ENCODE data around the gene FBXO47. TPM values are rescaled to one million over a fixed set of nuclear protein-coding genes. Genes with fewer than 3 reads are reported as not detected.
"Not testable (repeated sequence)": the region's sequence is repeated elsewhere in the genome, so short reads cannot be mapped to it uniquely, and the experiment has no call there.

The FBXO47 gene
- total RNA-seq, 2 donors from 2014 or later: not detected

- intact Hi-C loops (cut with DNase I, micrococcal nuclease); ATAC-seq; DNase-seq: not testable (repeated sequence)
Observed at GRCh38 chr17:38933962-38934361, 33.2 kb downstream of the FBXO47 start.

DNA sequence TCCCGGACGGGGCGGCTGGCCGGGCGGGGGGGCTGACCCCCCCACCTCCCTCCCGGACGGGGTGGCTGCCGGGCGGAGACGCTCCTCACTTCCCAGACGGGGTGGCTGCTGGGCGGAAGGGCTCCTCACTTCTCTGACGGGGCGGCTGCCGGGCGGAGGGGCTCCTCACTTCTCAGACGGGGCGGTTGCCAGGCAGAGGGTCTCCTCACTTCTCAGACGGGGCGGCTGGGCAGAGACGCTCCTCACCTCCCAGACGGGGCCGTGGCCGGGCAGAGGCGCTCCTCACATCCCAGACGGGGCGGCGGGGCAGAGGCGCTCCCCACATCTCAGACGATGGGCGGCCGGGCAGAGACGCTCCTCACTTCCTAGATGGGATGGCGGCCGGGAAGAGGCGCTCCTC, 36.4 kb downstream of the FBXO47 start:
- ATAC-seq; DNase-seq; intact Hi-C loops (cut with DNase I, micrococcal nuclease): not testable (repeated sequence)

DNA sequence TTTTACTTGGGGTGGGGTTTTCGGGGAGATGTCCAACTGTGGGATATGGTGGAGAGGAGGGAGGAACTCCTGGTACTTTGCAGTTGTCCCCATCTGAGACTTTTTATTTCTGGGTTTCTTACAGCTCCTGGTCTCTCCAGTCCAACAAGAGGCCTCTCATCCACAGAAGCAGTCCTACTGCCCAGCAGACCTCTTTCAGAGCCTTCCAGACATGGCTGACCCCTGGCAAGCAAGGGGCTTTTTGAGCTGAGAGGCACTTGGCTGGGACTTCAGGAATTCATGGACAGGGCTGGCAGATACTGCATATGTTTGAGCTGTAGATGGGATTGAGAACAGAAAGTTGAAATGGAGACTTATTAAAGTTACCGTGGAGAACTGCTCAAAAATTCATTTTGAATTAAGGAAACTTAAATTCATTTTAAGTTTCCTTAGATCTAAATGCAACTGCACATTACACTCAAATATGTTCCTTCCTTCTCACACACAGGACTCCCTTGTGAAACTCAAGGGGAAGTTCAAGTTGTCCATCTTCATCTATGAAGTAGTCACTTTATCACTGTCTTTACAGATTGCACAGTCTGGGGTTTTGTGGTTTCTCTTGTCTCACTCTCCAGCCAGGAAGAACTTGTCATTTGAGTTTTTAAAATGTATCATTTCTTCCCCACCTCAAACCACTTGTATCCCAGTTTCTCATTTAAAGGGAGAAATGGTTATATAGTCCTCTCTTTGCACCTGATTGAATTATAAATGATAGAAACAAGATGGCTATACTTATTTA, 40.7 kb downstream of the FBXO47 start:
- ATAC-seq (no peak), DNase-seq (no peak)
- intact Hi-C loops (cut with DNase I, micrococcal nuclease): no loop called here

GRCh38 chr17:38925263-38925995, 41.8 kb downstream of the FBXO47 start, which contains the start of gene LASP1NB:
TSS of gene LASP1NB (plus strand) at chr17:38925614.
- intact Hi-C loops (cut with DNase I, micrococcal nuclease): no loop called here
- ATAC-seq (no peak), DNase-seq (no peak)

- ATAC-seq (peak; percentile 56), DNase-seq (peak; percentile 67 to 80)
- intact Hi-C loops (cut with DNase I, micrococcal nuclease): no loop called here
Observed at GRCh38 chr17:38922538-38923297, 44.5 kb downstream of the FBXO47 start.

DNA sequence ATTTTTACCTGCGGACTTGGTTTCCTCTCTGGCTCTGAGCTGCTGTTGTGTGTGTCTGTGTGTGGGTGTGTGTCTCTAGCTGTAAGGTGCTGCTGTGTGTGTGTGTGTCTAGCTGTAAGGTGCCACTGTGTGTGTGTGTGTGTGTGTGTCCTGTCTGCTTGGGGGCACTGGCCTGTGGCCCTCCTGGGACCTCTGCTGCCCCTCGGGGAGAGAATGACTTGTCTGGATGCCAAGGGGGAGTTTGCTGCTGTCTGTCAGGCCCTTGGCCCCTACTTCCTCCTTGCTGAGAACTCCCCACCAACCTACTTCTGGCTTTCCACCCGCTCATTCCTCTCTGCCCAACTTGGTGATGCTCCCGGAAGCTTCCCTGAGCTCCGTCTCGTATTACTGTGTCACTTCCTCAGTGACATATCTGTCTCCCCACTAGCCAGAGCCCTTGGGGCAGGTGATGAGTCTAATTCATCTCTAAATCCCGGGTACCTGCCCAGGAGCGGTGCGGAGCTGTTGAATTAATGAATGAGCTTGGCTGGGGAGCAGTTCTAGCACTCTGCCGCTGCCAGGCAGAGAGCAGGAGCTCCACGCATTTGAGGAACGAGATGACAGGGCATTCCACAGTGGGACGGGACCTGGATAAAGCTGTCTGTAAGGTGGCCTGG, 45.3 kb downstream of the FBXO47 start:
- intact Hi-C loops (cut with DNase I, micrococcal nuclease): no loop called here
- no peak for DNase-seq
- ATAC-seq: peak; percentile 6

DNA sequence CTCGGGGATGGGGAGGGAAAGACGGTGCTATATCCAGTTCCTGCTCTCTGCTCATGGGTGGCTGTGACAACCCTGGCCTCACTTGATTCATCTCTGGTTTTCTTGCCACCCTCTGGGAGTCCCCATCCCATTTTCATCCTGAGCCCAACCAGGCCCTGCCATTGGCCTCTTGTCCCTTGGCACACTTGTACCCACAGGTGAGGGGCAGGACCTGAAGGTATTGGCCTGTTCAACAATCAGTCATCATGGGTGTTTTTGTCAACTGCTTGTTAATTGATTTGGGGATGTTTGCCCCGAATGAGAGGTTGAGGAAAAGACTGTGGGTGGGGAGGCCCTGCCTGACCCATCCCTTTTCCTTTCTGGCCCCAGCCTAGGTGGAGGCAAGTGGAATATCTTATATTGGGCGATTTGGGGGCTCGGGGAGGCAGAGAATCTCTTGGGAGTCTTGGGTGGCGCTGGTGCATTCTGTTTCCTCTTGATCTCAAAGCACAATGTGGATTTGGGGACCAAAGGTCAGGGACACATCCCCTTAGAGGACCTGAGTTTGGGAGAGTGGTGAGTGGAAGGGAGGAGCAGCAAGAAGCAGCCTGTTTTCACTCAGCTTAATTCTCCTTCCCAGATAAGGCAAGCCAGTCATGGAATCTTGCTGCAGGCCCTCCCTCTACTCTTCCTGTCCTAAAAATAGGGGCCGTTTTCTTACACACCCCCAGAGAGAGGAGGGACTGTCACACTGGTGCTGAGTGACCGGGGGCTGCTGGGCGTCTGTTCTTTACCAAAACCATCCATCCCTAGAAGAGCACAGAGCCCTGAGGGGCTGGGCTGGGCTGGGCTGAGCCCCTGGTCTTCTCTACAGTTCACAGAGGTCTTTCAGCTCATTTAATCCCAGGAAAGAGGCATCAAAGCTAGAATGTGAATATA, 46.6 kb downstream of the FBXO47 start:
- intact Hi-C loops (cut with DNase I, micrococcal nuclease): no loop called here
- ATAC-seq (no peak), DNase-seq (no peak)

DNA sequence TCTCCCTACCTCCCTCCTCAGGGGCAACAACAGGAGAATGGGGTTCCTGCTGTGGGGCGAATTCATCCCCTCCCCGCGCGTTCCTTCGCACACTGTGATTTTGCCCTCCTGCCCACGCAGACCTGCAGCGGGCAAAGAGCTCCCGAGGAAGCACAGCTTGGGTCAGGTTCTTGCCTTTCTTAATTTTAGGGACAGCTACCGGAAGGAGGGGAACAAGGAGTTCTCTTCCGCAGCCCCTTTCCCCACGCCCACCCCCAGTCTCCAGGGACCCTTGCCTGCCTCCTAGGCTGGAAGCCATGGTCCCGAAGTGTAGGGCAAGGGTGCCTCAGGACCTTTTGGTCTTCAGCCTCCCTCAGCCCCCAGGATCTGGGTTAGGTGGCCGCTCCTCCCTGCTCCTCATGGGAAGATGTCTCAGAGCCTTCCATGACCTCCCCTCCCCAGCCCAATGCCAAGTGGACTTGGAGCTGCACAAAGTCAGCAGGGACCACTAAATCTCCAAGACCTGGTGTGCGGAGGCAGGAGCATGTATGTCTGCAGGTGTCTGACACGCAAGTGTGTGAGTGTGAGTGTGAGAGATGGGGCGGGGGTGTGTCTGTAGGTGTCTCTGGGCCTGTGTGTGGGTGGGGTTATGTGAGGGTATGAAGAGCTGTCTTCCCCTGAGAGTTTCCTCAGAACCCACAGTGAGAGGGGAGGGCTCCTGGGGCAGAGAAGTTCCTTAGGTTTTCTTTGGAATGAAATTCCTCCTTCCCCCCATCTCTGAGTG, 47.7 kb downstream of the FBXO47 start:
- intact Hi-C loops (cut with DNase I, micrococcal nuclease): no loop called here
- no peak for DNase-seq
- ATAC-seq: no peak

GRCh38 chr17:38918916-38919315, 48.3 kb downstream of the FBXO47 start:
- no peak for ATAC-seq
- no peak for DNase-seq
- intact Hi-C loops (cut with DNase I, micrococcal nuclease): no loop called here

DNA sequence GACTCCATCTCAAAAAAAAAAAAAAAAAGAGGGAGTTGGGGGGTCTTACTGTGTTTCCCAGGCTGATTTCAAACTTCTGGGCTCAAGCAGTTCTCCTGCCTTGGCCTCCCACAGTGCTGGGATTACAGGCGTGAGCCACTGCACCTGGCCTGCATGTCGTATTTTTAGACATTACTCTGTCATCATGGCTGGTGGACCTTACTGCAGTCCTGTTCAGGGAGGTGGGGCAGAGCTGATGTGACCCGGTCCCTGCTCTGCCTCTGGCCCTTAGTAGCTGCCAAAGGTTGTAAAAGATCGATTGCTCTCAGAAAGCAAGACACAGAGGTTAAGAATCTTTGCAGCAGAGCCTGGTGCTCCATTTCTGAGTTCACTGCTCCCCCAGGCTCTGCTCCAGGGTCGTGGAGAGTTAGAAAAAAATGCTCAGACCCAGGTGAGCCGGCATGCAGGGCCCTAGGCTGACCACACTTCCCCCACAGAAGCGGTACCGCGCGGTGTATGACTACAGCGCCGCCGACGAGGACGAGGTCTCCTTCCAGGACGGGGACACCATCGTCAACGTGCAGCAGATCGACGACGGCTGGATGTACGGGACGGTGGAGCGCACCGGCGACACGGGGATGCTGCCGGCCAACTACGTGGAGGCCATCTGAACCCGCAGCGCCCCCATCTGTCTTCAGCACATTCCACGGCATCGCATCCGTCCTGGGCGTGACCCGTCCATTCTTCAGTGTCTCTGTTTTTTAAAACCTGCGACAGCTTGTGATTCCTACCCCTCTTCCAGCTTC, 48.9 kb downstream of the FBXO47 start:
- DNase-seq (no peak), ATAC-seq (no peak)
- intact Hi-C loops (cut with DNase I, micrococcal nuclease): no loop called here

DNA sequence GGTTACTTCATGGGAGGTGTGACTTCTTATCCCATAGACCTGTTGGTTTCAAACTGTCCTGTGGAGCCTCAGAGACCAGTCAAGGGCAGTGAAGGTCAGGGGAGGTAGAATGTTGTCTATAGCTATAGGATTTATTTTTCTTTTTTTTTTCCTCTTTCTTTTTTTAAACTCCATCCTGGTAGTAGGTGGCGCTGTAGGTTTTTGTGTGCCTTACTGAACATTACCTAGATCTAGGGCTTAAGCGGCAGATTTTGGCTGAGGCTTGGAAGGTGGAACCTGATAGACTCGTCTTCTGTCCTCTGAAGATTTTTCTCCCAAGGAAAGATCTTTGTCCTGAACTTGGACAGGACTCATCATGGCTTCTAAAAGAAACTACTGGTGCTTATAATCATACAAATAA, 49.9 kb downstream of the FBXO47 start:
- no peak for DNase-seq
- no peak for ATAC-seq
- intact Hi-C loops (cut with DNase I, micrococcal nuclease): no loop called here

- DNase-seq (no peak), ATAC-seq (no peak)
- intact Hi-C loops (cut with DNase I, micrococcal nuclease): no loop called here
Observed at GRCh38 chr17:38916771-38917170, 50.4 kb downstream of the FBXO47 start.

DNA sequence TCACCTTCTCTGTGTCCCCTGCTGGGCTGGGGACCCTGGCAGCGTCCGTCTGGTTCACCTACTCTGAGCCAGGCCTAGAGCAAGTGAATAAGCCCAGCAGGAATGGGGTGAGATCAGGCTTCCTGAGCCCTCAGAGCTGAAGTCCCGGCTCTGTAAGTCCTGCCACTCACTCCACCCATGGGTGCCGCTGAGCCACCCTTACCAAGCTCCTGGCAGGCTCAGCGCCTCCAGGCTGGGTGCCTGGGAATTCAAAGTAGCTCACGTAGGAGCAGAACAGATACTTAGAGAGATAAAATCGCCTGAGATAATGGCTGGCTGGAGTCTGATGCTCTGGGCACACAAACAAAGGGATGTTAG, 51.6 kb downstream of the FBXO47 start:
- no peak for DNase-seq
- no peak for ATAC-seq
- intact Hi-C loops (cut with DNase I, micrococcal nuclease): no loop called here

GRCh38 chr17:38914741-38915638, 52.2 kb downstream of the FBXO47 start:
- DNase-seq (no peak), ATAC-seq (peak; percentile 59)
- intact Hi-C loops (cut with DNase I, micrococcal nuclease): no loop called here

DNA sequence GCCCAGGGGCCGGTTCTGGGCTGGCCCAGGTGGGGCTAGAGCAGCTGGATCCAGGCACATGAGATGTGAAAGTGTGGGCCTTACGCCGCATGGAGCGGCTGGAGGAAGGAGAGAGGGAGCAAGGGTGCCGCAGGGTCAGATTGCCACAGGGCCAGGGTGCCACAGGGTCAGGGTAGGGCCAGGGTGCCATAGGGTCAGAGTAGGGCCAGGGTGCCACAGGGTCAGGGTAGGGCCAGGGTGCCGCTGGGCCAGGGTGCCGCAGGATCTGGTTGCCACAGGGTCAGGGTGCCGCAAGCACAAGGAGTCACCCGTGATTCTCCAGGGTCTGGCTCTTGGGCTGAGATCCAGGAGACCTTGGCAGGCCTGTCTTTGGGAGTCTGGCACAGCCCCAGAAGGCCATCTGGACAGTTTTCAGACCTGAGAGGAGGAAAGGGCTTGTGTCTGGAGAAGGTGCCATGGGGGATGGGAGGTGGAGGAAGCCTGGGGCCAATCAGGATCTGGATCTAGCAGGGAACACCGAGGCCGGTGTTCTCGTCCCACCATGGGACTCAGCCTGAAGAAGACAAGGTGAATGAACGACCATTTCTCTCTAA, 54.9 kb downstream of the FBXO47 start:
- ATAC-seq: no peak
- intact Hi-C loops (cut with DNase I, micrococcal nuclease): no loop called here
- peak in 1 of 2 donors; percentile 75 for DNase-seq

Data from left colon (tissue), 2 donors.